Measurements from ENCODE around the gene CENPB. TPM values are rescaled to one million over a fixed set of nuclear protein-coding genes. Genes with fewer than 3 reads are reported as not detected.
A peak's percentile ranks its signal among the peaks of the same experiment; 100 is the strongest.

CENPB gene
- total RNA-seq, 1 experiment from 2014 or later, result 108 TPM

GRCh38 chr20:3747471-3747870, 39.1 kb downstream of the CENPB start:
- ChIA-PET POLR2A (ENCODE audit: low non-redundant PET) (no interaction called here), CTCF (no interaction called here)
- H3K36me3 ChIP-seq (ENCODE audit: insufficient read depth, low read length, poor library complexity, severe bottlenecking), result no peaks in the 10 kb centered on the region
- H3K4me3 ChIP-seq (ENCODE audit: low read depth, low read length, poor library complexity, severe bottlenecking), result no peak overlapping the region
- BruUV-seq (replicated peaks), result no TSS peak
- H3K27me3 ChIP-seq (replicated peaks; ENCODE audit: insufficient read depth, low read depth, low read length, poor library complexity), result no peaks in the 10 kb centered on the region
- no peaks in the 10 kb centered on the region for H3K4me1 ChIP-seq (ENCODE audit: insufficient read depth, low read length, poor library complexity, severe bottlenecking)
- no peaks in the 10 kb centered on the region for H3K9me3 ChIP-seq (ENCODE audit: low read depth, low read length, poor library complexity, severe bottlenecking)
- intact Hi-C loops (cut with micrococcal nuclease; ENCODE audit: unreplicated experiment), result no loop called here
- TF ChIP-seq EZH2 (IDR thresholded peaks at IDR 0.05; ENCODE audit: borderline replicate concordance, low read depth, low read length, poor library complexity, severe bottlenecking) (no peak), CTCF (conservative IDR thresholded peaks at IDR 0.05; ENCODE audit: low read depth, low read length) (no peak)
- DNase-seq (ENCODE audit: low spot score), result no peak
- no peak overlapping the region for H3K27ac ChIP-seq (ENCODE audit: low read depth, low read length, poor library complexity, severe bottlenecking)

- no peak for DNase-seq (ENCODE audit: low spot score)
- H3K27me3 ChIP-seq (replicated peaks; ENCODE audit: insufficient read depth, low read depth, low read length, poor library complexity), result no peaks in the 10 kb centered on the region
- POLR2A ChIA-PET (ENCODE audit: low non-redundant PET), result no interaction called here
- no TSS peak for BruUV-seq (replicated peaks)
- no peaks in the 10 kb centered on the region for H3K4me1 ChIP-seq (ENCODE audit: insufficient read depth, low read length, poor library complexity, severe bottlenecking)
- TF ChIP-seq CTCF (conservative IDR thresholded peaks at IDR 0.05; ENCODE audit: low read depth, low read length), result no peak
- TF ChIP-seq EZH2 (IDR thresholded peaks at IDR 0.05; ENCODE audit: borderline replicate concordance, low read depth, low read length, poor library complexity, severe bottlenecking), result no peak
- H3K36me3 ChIP-seq (ENCODE audit: insufficient read depth, low read length, poor library complexity, severe bottlenecking), result no peaks in the 10 kb centered on the region
- no peaks in the 10 kb centered on the region for H3K9me3 ChIP-seq (ENCODE audit: low read depth, low read length, poor library complexity, severe bottlenecking)
- no peak overlapping the region for H3K27ac ChIP-seq (ENCODE audit: low read depth, low read length, poor library complexity, severe bottlenecking)
- intact Hi-C loops (cut with micrococcal nuclease; ENCODE audit: unreplicated experiment), result no loop called here
- no peak overlapping the region for H3K4me3 ChIP-seq (ENCODE audit: low read depth, low read length, poor library complexity, severe bottlenecking)
- CTCF ChIA-PET, result no interaction called here
These were observed 40.8 kb downstream of the CENPB start for GRCh38 chr20:3745686-3746173.

- intact Hi-C loops (cut with micrococcal nuclease; ENCODE audit: unreplicated experiment), result no loop called here
These were observed 41.5 kb downstream of the CENPB start for GRCh38 chr20:3744806-3745685.

More at GRCh38 chr20:3744806-3745685, 41.5 kb downstream of the CENPB start:
- TF ChIP-seq CTCF (conservative IDR thresholded peaks at IDR 0.05; ENCODE audit: low read depth, low read length) (no peak), EZH2 (IDR thresholded peaks at IDR 0.05; ENCODE audit: borderline replicate concordance, low read depth, low read length, poor library complexity, severe bottlenecking) (no peak)
- Histone ChIP-seq H3K27me3 (replicated peaks; ENCODE audit: insufficient read depth, low read depth, low read length, poor library complexity) (no peaks in the 10 kb centered on the region), H3K36me3 (ENCODE audit: insufficient read depth, low read length, poor library complexity, severe bottlenecking) (no peaks in the 10 kb centered on the region), H3K4me1 (ENCODE audit: insufficient read depth, low read length, poor library complexity, severe bottlenecking) (no peaks in the 10 kb centered on the region), H3K9me3 (ENCODE audit: low read depth, low read length, poor library complexity, severe bottlenecking) (no peaks in the 10 kb centered on the region), H3K4me3 (ENCODE audit: low read depth, low read length, poor library complexity, severe bottlenecking) (no peak overlapping the region), H3K27ac (ENCODE audit: low read depth, low read length, poor library complexity, severe bottlenecking) (no peak overlapping the region)
- no TSS peak for BruUV-seq (replicated peaks)
- peak; percentile 69 for DNase-seq (ENCODE audit: low spot score)
- ChIA-PET CTCF (interaction anchor here (1.1 kb wide), 1 partner anchor 48 kb away, joined by 10 read pairs; no protein-coding TSS in a partner anchor), POLR2A (ENCODE audit: low non-redundant PET) (no interaction called here)
